Mesenchymal stem cell (in vitro differentiated cells and primary cell): ENCODE results near the gene KHDC1.

Source experiments
- DNase-seq: peaks from one replicate; pipeline ENCODE4 v3.0.0-alpha.2; 2013
- H2AFZ ChIP-seq: one replicate; pipeline ENCODE4 v1.6.1; 2013; ENCODE audit warnings: low read depth, mild to moderate bottlenecking, control low read depth, inconsistent platforms, low read length, moderate library complexity
- H2AK5ac ChIP-seq: 2 replicates; pipeline ENCODE4 v1.6.1; 2013; ENCODE audit warnings: low read length, moderate library complexity, mild to moderate bottlenecking, inconsistent platforms; ENCODE audit not compliant: severe bottlenecking
- H2BK120ac ChIP-seq: one replicate; pipeline ENCODE4 v1.6.1; 2013; ENCODE audit warnings: low read depth, mild to moderate bottlenecking, inconsistent platforms, low read length, moderate library complexity
- H2BK12ac ChIP-seq, 2 experiments: one replicate each; pipeline ENCODE4 v1.6.1; 2013; ENCODE audit warnings: inconsistent platforms in 2 of 2, low read length in 2 of 2, mild to moderate bottlenecking in 2 of 2, moderate library complexity in 2 of 2, control low read depth in 1 of 2
- H2BK15ac ChIP-seq: one replicate; pipeline ENCODE4 v1.6.1; 2013; ENCODE audit warnings: mild to moderate bottlenecking, low read depth, inconsistent platforms; ENCODE audit not compliant: poor library complexity, severe bottlenecking
- H2BK5ac ChIP-seq: 2 replicates; pipeline ENCODE4 v1.6.1; 2013; ENCODE audit warnings: low read depth, mild to moderate bottlenecking, low read length, control low read depth, inconsistent platforms; ENCODE audit not compliant: poor library complexity, severe bottlenecking
- H3K14ac ChIP-seq, 2 experiments: one replicate each; pipeline ENCODE4 v1.6.1; 2013; ENCODE audit warnings: inconsistent platforms in 2 of 2, low read length in 2 of 2, control low read depth in 1 of 2, mild to moderate bottlenecking in 1 of 2, moderate library complexity in 1 of 2
- H3K18ac ChIP-seq, 2 experiments: one replicate each; pipeline ENCODE4 v1.6.1; 2013; ENCODE audit warnings: inconsistent platforms in 2 of 2, low read length in 2 of 2, control low read depth in 1 of 2, low read depth in 1 of 2, mild to moderate bottlenecking in 1 of 2
- H3K23ac ChIP-seq, 2 experiments: one replicate each; pipeline ENCODE4 v1.6.1; 2013; ENCODE audit warnings: inconsistent platforms in 2 of 2, low read length in 2 of 2, mild to moderate bottlenecking in 2 of 2, moderate library complexity in 2 of 2, control low read depth in 1 of 2
- H3K27ac ChIP-seq: 2 replicates; pipeline ENCODE4 v1.5.1; 2013; ENCODE audit warnings: mild to moderate bottlenecking, moderate library complexity, low read length, control low read depth, inconsistent platforms; ENCODE audit not compliant: poor library complexity, severe bottlenecking
- H3K27me3 ChIP-seq, 2 experiments: 2 replicates each; pipeline versions ENCODE4 v1.6.1 to v1.7.0; 2013; ENCODE audit warnings: low read length in 2 of 2, mild to moderate bottlenecking in 2 of 2, moderate library complexity in 2 of 2, control low read depth in 1 of 2, inconsistent platforms in 1 of 2; ENCODE audit not compliant: control insufficient read depth in 1 of 2, insufficient read depth in 1 of 2
- H3K36me3 ChIP-seq, 2 experiments: 2 replicates each; pipeline versions ENCODE4 v1.6.1 to v1.7.0; 2013; ENCODE audit warnings: low read length in 2 of 2, control low read depth in 1 of 2, inconsistent platforms in 1 of 2, low read depth in 1 of 2, mild to moderate bottlenecking in 1 of 2; ENCODE audit not compliant: insufficient read depth in 2 of 2, control insufficient read depth in 1 of 2
- H3K4ac ChIP-seq, 2 experiments: one replicate each; pipeline ENCODE4 v1.6.1; 2013; ENCODE audit warnings: inconsistent platforms in 2 of 2, low read length in 2 of 2, mild to moderate bottlenecking in 2 of 2, moderate library complexity in 2 of 2, control low read depth in 1 of 2, low read depth in 1 of 2
- H3K4me1 ChIP-seq: 2 replicates; pipeline ENCODE4 v1.6.1; 2013; ENCODE audit warnings: low read depth, low read length, control low read depth; ENCODE audit not compliant: control insufficient read depth, insufficient read depth
- H3K4me2 ChIP-seq: 2 replicates; pipeline ENCODE4 v1.6.1; 2013; ENCODE audit warnings: low read length, mild to moderate bottlenecking, inconsistent platforms; ENCODE audit not compliant: poor library complexity, severe bottlenecking
- H3K4me3 ChIP-seq, 2 experiments: 2 replicates each; pipeline versions ENCODE4 v1.5.1 to v1.7.0; 2013; ENCODE audit warnings: low read length in 2 of 2, mild to moderate bottlenecking in 2 of 2, control low read depth in 1 of 2, low read depth in 1 of 2; ENCODE audit not compliant: insufficient read depth in 1 of 2
- H3K79me1 ChIP-seq: replicated peaks from 2 replicates; pipeline ENCODE4 v1.6.1; 2013; ENCODE audit warnings: mild to moderate bottlenecking, control low read depth, low read length, inconsistent platforms; ENCODE audit not compliant: poor library complexity, severe bottlenecking
- H3K9ac ChIP-seq: 2 replicates; pipeline ENCODE4 v1.7.0; 2013; ENCODE audit warnings: mild to moderate bottlenecking, low read length, moderate library complexity
- H3K9me3 ChIP-seq: 2 replicates; pipeline ENCODE4 v1.7.0; 2013; ENCODE audit warnings: mild to moderate bottlenecking, low read length; ENCODE audit not compliant: control insufficient read depth
- H4K8ac ChIP-seq: one replicate; pipeline ENCODE4 v1.6.1; 2013; ENCODE audit warnings: inconsistent platforms, mild to moderate bottlenecking, low read length, moderate library complexity
- H4K91ac ChIP-seq: one replicate; pipeline ENCODE4 v1.6.1; 2013; ENCODE audit warnings: mild to moderate bottlenecking, low read length, inconsistent platforms
- WGBS: methylation state at CpG from one replicate; pipeline ENCODE4 v1.1.7; 2013; ENCODE audit warnings: mixed read lengths; 5-methylcytosine and 5-hydroxymethylcytosine counted together

KHDC1 gene

GRCh38 chr6:73216859-73217258, 46.1 kb downstream of the KHDC1 start:
- Histone ChIP-seq H4K91ac (no peak overlapping the region), H3K36me3 (no peaks in the 10 kb centered on the region), H3K18ac (no peak overlapping the region), H4K8ac (no peak overlapping the region), H2BK120ac (no peak overlapping the region), H3K9me3 (no peaks in the 10 kb centered on the region), H3K14ac (no peak overlapping the region), H3K27ac (no peak overlapping the region), H3K79me1 (no peaks in the 10 kb centered on the region), H3K4me3 (no peak overlapping the region), H2AK5ac (no peak overlapping the region), H2BK5ac (no peak overlapping the region), H2BK12ac (no peak overlapping the region), H3K4ac (no peak overlapping the region), H3K4me2 (no peak overlapping the region), H2BK15ac (no peak overlapping the region), H3K9ac (no peak overlapping the region), H3K27me3 (no peaks in the 10 kb centered on the region), H3K23ac (no peak overlapping the region), H2AFZ (no peak overlapping the region), H3K4me1 (no peaks in the 10 kb centered on the region)
- no peak for DNase-seq
- 100% methylated on average over 1 of the region's 2 CpGs for WGBS

GRCh38 chr6:73209117-73209516, 53.9 kb downstream of the KHDC1 start:
- Histone ChIP-seq H3K4me3 (no peak overlapping the region), H2AK5ac (no peak overlapping the region), H2BK5ac (no peak overlapping the region), H4K8ac (no peak overlapping the region), H3K9ac (no peak overlapping the region), H3K9me3 (no peaks in the 10 kb centered on the region), H3K36me3 (no peaks in the 10 kb centered on the region), H3K27ac (no peak overlapping the region), H3K4ac (no peak overlapping the region), H3K4me1 (no peaks in the 10 kb centered on the region), H4K91ac (no peak overlapping the region), H2BK12ac (no peak overlapping the region), H3K23ac (no peak overlapping the region), H3K4me2 (no peak overlapping the region), H2BK15ac (no peak overlapping the region), H2BK120ac (no peak overlapping the region), H3K27me3 (no peaks in the 10 kb centered on the region), H3K14ac (no peak overlapping the region), H2AFZ (no peak overlapping the region), H3K18ac (no peak overlapping the region), H3K79me1 (no peaks in the 10 kb centered on the region)
- 94% methylated on average over 9 of the region's 9 CpGs for WGBS
- DNase-seq, result no peak

- Histone ChIP-seq H2BK120ac (no peak overlapping the region), H2BK5ac (no peak overlapping the region), H3K9me3 (no peaks in the 10 kb centered on the region), H3K4me3 (no peak overlapping the region), H3K4me1 (no peaks in the 10 kb centered on the region), H3K79me1 (no peaks in the 10 kb centered on the region), H3K9ac (no peak overlapping the region), H2AK5ac (no peak overlapping the region), H3K36me3 (no peaks in the 10 kb centered on the region), H3K23ac (no peak overlapping the region), H2BK15ac (no peak overlapping the region), H3K18ac (no peak overlapping the region), H3K14ac (no peak overlapping the region), H3K4me2 (no peak overlapping the region), H3K4ac (no peak overlapping the region), H3K27me3 (no peaks in the 10 kb centered on the region), H2BK12ac (no peak overlapping the region), H4K8ac (no peak overlapping the region), H3K27ac (no peak overlapping the region), H4K91ac (no peak overlapping the region), H2AFZ (no peak overlapping the region)
- no peak for DNase-seq
- WGBS, result 87% methylated on average over 3 of the region's 3 CpGs
These were observed 55.7 kb downstream of the KHDC1 start for GRCh38 chr6:73207221-73207837.

- Histone ChIP-seq H3K27ac (no peak overlapping the region), H3K4me1 (peaks cover 2% of the 10 kb centered on the region), H2BK15ac (no peak overlapping the region), H4K8ac (no peak overlapping the region), H2BK12ac (no peak overlapping the region), H3K14ac (no peak overlapping the region), H2BK5ac (no peak overlapping the region), H3K4me3 (no peak overlapping the region), H3K9ac (no peak overlapping the region), H3K36me3 (no peaks in the 10 kb centered on the region), H3K4ac (no peak overlapping the region), H2AFZ (no peak overlapping the region), H4K91ac (no peak overlapping the region), H3K23ac (no peak overlapping the region), H2BK120ac (no peak overlapping the region), H3K79me1 (no peaks in the 10 kb centered on the region), H3K4me2 (no peak overlapping the region), H3K27me3 (no peaks in the 10 kb centered on the region), H3K18ac (no peak overlapping the region), H3K9me3 (no peaks in the 10 kb centered on the region), H2AK5ac (no peak overlapping the region)
- 83% methylated on average over 4 of the region's 4 CpGs for WGBS
- no peak for DNase-seq
These were observed 58.7 kb downstream of the KHDC1 start for GRCh38 chr6:73204252-73204651.
